ENCODE measurements around the gene ADAM15.

DNA sequence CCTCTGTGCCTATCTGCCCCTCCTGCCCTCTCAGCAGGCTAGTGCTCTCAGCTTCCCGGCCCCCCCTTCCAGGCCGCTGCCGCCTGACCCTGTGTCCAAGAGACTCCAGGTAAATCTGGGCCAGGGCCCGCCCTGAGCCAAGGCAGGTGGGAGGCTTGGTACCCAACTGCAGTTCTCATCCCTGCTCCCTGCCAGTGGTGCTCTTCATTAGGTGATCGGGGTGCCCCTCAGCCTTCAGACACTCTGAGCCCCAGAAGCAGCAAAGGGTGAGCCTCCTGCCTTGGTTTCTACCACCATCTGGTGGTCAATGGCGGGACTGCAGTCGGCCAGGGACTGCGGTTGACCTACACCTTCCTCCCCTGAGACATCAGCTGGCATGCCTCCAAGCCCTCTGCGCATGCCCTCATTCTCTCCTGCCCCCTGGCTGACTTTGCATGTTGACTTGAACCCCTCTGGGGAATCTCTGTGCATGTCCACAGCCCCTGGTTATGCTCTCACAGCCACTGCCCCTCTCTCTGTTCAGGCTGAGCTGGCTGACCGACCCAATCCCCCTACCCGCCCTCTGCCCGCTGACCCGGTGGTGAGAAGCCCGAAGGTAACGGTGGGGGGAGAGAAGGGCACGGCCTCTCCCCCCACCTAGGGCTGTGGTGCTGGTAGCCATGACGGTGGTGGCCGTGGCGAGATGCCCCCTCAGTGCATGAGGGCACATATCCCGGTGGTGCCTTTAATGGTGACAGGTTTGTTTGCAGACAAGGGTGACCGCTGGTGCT, 10.4 kb downstream of the ADAM15 start:
- TF ChIP-seq CTCF (IDR thresholded peaks at IDR 0.05), result peak; percentile 96 to 97 (median 97)
- no peak for TF ChIP-seq POLR2A (IDR thresholded peaks at IDR 0.05)
